ENCODE data around the gene VDAC2.

DNA sequence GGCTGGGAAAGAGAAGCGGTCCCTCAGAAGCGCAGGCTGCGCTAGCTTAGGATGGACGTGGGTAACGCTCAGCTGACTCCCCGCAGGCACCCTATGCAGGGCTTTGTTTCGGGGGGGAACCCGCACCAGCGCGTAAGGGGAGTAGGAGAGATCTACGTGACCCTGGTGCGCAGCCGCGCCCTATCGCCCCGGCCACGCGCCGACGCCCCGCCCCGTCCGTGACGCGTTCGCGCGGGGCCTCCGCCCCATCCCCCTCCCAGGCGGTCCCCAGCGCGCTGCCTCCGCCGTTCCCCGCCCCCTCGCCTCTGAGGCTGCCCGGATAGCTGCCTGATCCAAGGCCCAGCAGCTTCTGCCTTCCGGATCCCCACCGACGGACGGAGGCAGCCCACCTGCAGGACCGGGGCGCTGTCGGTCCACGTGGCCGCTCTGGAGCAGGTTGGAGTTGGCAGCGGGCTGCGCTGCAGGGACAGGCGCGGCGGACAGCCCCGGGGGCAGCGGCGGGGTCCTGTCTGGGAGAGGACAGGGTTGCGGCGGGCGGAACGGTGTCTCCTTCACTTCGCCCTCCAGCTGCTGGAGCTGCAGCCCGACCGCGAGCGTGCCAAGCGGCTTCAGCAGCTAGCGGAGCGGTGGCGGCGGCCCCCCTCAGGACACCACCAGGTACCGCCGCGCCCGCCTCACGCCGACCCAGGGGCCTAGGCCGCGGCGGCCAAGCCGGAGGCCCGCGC lies at the start of gene VDAC2:
- TF ChIP-seq, protein P1, sequence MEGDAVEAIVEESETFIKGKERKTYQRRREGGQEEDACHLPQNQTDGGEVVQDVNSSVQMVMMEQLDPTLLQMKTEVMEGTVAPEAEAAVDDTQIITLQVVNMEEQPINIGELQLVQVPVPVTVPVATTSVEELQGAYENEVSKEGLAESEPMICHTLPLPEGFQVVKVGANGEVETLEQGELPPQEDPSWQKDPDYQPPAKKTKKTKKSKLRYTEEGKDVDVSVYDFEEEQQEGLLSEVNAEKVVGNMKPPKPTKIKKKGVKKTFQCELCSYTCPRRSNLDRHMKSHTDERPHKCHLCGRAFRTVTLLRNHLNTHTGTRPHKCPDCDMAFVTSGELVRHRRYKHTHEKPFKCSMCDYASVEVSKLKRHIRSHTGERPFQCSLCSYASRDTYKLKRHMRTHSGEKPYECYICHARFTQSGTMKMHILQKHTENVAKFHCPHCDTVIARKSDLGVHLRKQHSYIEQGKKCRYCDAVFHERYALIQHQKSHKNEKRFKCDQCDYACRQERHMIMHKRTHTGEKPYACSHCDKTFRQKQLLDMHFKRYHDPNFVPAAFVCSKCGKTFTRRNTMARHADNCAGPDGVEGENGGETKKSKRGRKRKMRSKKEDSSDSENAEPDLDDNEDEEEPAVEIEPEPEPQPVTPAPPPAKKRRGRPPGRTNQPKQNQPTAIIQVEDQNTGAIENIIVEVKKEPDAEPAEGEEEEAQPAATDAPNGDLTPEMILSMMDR (IDR thresholded peaks at IDR 0.05; ENCODE audit: poor library complexity, severe bottlenecking), result peak; percentile 8
- TF ChIP-seq POLR2AphosphoS5 (IDR thresholded peaks at IDR 0.05), result peak; percentile 82
- TF ChIP-seq SMC3 (conservative IDR thresholded peaks at IDR 0.05; ENCODE audit: poor library complexity), result peak; percentile 63

Data from neural cell (in vitro differentiated cells).